AG04449 (cell line): Measurements from ENCODE around the gene RRAD.
"Not testable (repeated sequence)": the region's sequence is repeated elsewhere in the genome, so short reads cannot be mapped to it uniquely, and the experiment has no call there.

Experiments
- CTCF ChIA-PET: fragments of 350-600 bp; formaldehyde crosslinking; extraction: SDS; loops from one replicate; lab custom pipeline; 2021; ENCODE audit warnings: antibody characterized with exemption; lab: Yijun Ruan, JAX
- POLR2A ChIA-PET: fragments of 400-600, 350-600 bp; formaldehyde crosslinking; extraction: SDS; loops from one replicate; lab custom pipeline; 2020; ENCODE audit warnings: antibody characterized with exemption, inconsistent platforms; lab: Yijun Ruan, JAX
- DNase-seq: peaks from one replicate; pipeline ENCODE4 v3.0.0-alpha.2; 2010; ENCODE audit warnings: low read depth, low spot score
- H3K4me3 ChIP-seq: 2 replicates; pipeline ENCODE4 v1.5.1; 2011; ENCODE audit warnings: low read depth, mild to moderate bottlenecking, control low read depth, low read length
- CTCF ChIP-seq: IDR thresholded peaks from one replicate; pipeline ENCODE4 v1.5.1; 2011; ENCODE audit warnings: mild to moderate bottlenecking, moderate library complexity, low read length, control low read depth, inconsistent platforms; ENCODE audit not compliant: insufficient read depth; ENCODE audit errors: missing control alignments

RRAD gene

GRCh38 chr16:66958857-66959703 is 33.7 kb upstream of the RRAD start:
- no peak for DNase-seq
- ChIA-PET POLR2A (no interaction called here), CTCF (interaction anchor here (0.8 to 6.1 kb wide), 21 partner anchors 8 to 228 kb away, joined by 3 to 57 read pairs (median 7); partner anchors contain the start of genes B3GNT9 and TRADD)
- H3K4me3 ChIP-seq: no peak overlapping the region
- no peak for TF ChIP-seq CTCF

- H3K4me3 ChIP-seq, POLR2A ChIA-PET: not testable (repeated sequence)
- CTCF ChIA-PET: interaction anchor here (0.6 to 6.1 kb wide), 11 partner anchors 16 to 242 kb away, joined by 3 to 57 read pairs (median 7); partner anchors contain the start of gene B3GNT9
Measured at GRCh38 chr16:66956154-66956457, 30.8 kb upstream of the RRAD start.

GRCh38 chr16:66955363-66956153 is 30.2 kb upstream of the RRAD start:
- CTCF ChIA-PET: interaction anchor here (1.1 to 6.1 kb wide), 9 partner anchors 16 to 243 kb away, joined by 3 to 57 read pairs (median 8); partner anchors contain the start of gene B3GNT9
- DNase-seq, POLR2A ChIA-PET, H3K4me3 ChIP-seq: not testable (repeated sequence)

More at GRCh38 chr16:66956154-66956457, 30.8 kb upstream of the RRAD start:
- not testable (repeated sequence) for DNase-seq

- H3K4me3 ChIP-seq: no peak overlapping the region
- DNase-seq: no peak
- ChIA-PET CTCF (interaction anchor here (0.6 to 6.6 kb wide), 31 partner anchors 11 to 560 kb away, joined by 3 to 90 read pairs (median 5); partner anchors contain the start of genes CDH16, EXOC3L1, FBXL8 and FHOD1), POLR2A (no interaction called here)
- TF ChIP-seq CTCF: peak; percentile 78
Measured at GRCh38 chr16:66954097-66954659, 28.8 kb upstream of the RRAD start.

- POLR2A ChIA-PET: no interaction called here
- CTCF ChIA-PET: interaction anchor here (0.6 to 6.6 kb wide), 35 partner anchors 7 to 561 kb away, joined by 3 to 90 read pairs (median 5); partner anchors contain the start of genes CDH16, CES3, EXOC3L1 and FBXL8
- no peak for DNase-seq
- no peak overlapping the region for H3K4me3 ChIP-seq
- no peak for TF ChIP-seq CTCF
Measured at GRCh38 chr16:66953462-66954096, 28.2 kb upstream of the RRAD start.

- H3K4me3 ChIP-seq: no peak overlapping the region
- TF ChIP-seq CTCF: no peak
- ChIA-PET CTCF (interaction anchor here (0.6 to 6.6 kb wide), 22 partner anchors 8 to 562 kb away, joined by 3 to 90 read pairs (median 3); partner anchors contain the start of genes CES3 and EXOC3L1), POLR2A (no interaction called here)
- DNase-seq: no peak
Measured at GRCh38 chr16:66952430-66953110, 27.2 kb upstream of the RRAD start.
